Ovary (tissue), 9 donors: Measurements from ENCODE around the gene PYGL. TPM values are rescaled to one million over a fixed set of nuclear protein-coding genes. Genes with fewer than 3 reads are reported as not detected.
"Not testable (repeated sequence)": the region's sequence is repeated elsewhere in the genome, so short reads cannot be mapped to it uniquely, and the experiment has no call there.

Experiments used
- DNase-seq, 5 donors: peaks; one replicate each; pipeline ENCODE4 v3.0.0-alpha.2; 2019 to 2020
- H3K27ac ChIP-seq, 2 donors: fragments of 200-600 bp; one replicate each; pipeline versions ENCODE4 v1.5.1 to v1.8.0; 2019 to 2022
- H3K27me3 ChIP-seq: fragments of 200-600 bp; one replicate; pipeline ENCODE4 v1.8.0; 2022
- H3K36me3 ChIP-seq: fragments of 200-600 bp; sonication (generic); one replicate; pipeline ENCODE4 v1.5.1; 2019
- H3K4me1 ChIP-seq: one replicate; pipeline ENCODE4 v1.8.1; 2013; ENCODE audit warnings: mild to moderate bottlenecking, moderate library complexity; ENCODE audit not compliant: insufficient read depth
- H3K4me3 ChIP-seq: fragments of 200-600 bp; sonication (generic); one replicate; pipeline ENCODE4 v1.5.1; 2017
- H3K9me3 ChIP-seq, 2 donors: fragments of 200-600 bp in 1 of 2; sonication (generic) in 1 of 2; one replicate each; pipeline versions ENCODE4 v1.5.1 to v1.8.1; 2013 to 2019; ENCODE audit warnings: mild to moderate bottlenecking in 1 of 2, moderate library complexity in 1 of 2
- CTCF ChIP-seq, 3 donors: fragments of 450-650 bp in 2 of 3; fragments of 200-600 bp in 1 of 3; IDR thresholded peaks; one replicate each; pipeline versions ENCODE4 v1.5.1 to v1.8.0; 2016 to 2022; ENCODE audit warnings: antibody characterized with exemption in 3 of 3, mild to moderate bottlenecking in 1 of 3
- EP300 ChIP-seq: sonication (generic); formaldehyde crosslinking; IDR thresholded peaks from one replicate; pipeline ENCODE4 v1.6.1; 2017; ENCODE audit warnings: antibody characterized with exemption
- POLR2A ChIP-seq: fragments of 450-650 bp; IDR thresholded peaks from one replicate; pipeline ENCODE4 v1.6.1; 2017; ENCODE audit warnings: antibody characterized with exemption, mild to moderate bottlenecking, moderate library complexity
- WGBS, 3 donors: extraction: QIAGEN DNeasy Blood & Tissue Kit in 1 of 3; methylation state at CpG; one replicate each; pipeline versions ENCODE4 v1.1.5 to v1.1.7; 2013 to 2017; 5-methylcytosine and 5-hydroxymethylcytosine counted together
- intact Hi-C, 4 donors: fragments of 100-400 bp; cut with DNase I; formaldehyde crosslinking; loops; one replicate each; pipeline versions ENCODE4 v1.11.0 to v1.15.1; 2022 to 2023
- polyA plus RNA-seq, 2 donors: library from polyadenylated mRNA; stranded (reverse); fragments of 200-250 nt in 1 of 2; fragments of 350-450 nt in 1 of 2; fragmentation: Illumina TruSeq in 1 of 2; extraction: RNeasy Lipid Tissue Mini Kit (QIAGEN cat#74804) in 1 of 2; gene quantifications; one replicate each; pipeline ENCODE4 v1.2.3, GENCODE V29; 2013 to 2014
- total RNA-seq, 7 donors: library from RNA; depleted of rRNA in 2 of 7; stranded (reverse); fragments of >200 nt in 2 of 7; fragmentation: NEBNext Ultra II Directional in 3 of 7; extraction: Animal tissue kit (Norgen Biotek cat#: 25700) in 3 of 7; gene quantifications; one replicate each; pipeline versions ENCODE4 v1.1.0 to v1.2.4, GENCODE V29; 2016 to 2023
- donor health status: DM: no; HTN: no; CAD: no; lungs with moderate emphysema.
- donor health status: DM: no; HTN: no; CAD: no.
- donor health status: Bipolar disorder and iron deficiency.
- donor health status: DM: yes; HTN: yes; CAD: no.
- donor health status: DM: no; HTN: no; CAD: no.
- donor health status: DM: yes; HTN: yes; CAD: no.

The PYGL gene
- total and polyA plus RNA-seq, 9 donors: 19.6 to 53.7 (median 32.6) TPM

GRCh38 chr14:50922803-50923202 lies 21.5 kb downstream of the PYGL start:
- intact Hi-C loops: no loop called here
- Histone ChIP-seq H3K36me3 (no peaks in the 10 kb centered on the region), H3K4me3 (no peak overlapping the region), H3K4me1 (peaks cover 6% of the 10 kb centered on the region), H3K27me3 (no peaks in the 10 kb centered on the region), H3K27ac (no peak overlapping the region), H3K9me3 (no peaks in the 10 kb centered on the region)
- WGBS, 3 donors: 96 to 98% (median 98%) methylated on average over 2 of the region's 2 CpGs
- DNase-seq: no peak
- TF ChIP-seq EP300 (no peak), CTCF (IDR thresholded peaks at IDR 0.05) (no peak), POLR2A (no peak)

GRCh38 chr14:50920482-50921230 lies 23.6 kb downstream of the PYGL start:
- Histone ChIP-seq H3K36me3 (no peaks in the 10 kb centered on the region), H3K4me3 (no peak overlapping the region), H3K27ac (peak overlapping the region in 1 of 2 donors; percentile 28), H3K27me3 (no peaks in the 10 kb centered on the region), H3K4me1 (peaks cover 6% of the 10 kb centered on the region), H3K9me3 (no peaks in the 10 kb centered on the region)
- intact Hi-C loops: no loop called here
- 20 to 45% (median 22%) methylated on average over 9 of the region's 9 CpGs for WGBS, 3 donors
- no peak for TF ChIP-seq POLR2A
- no peak for TF ChIP-seq CTCF (IDR thresholded peaks at IDR 0.05)
- no peak for TF ChIP-seq EP300
- peak in 1 of 5 donors; percentile 14 for DNase-seq

GRCh38 chr14:50919524-50919923 lies 24.8 kb downstream of the PYGL start:
- H3K9me3 ChIP-seq, intact Hi-C loops, H3K4me3 ChIP-seq, H3K27ac ChIP-seq, DNase-seq, H3K4me1 ChIP-seq, H3K27me3 ChIP-seq, H3K36me3 ChIP-seq: not testable (repeated sequence)
- WGBS, 3 donors: 87 to 92% (median 88%) methylated on average over 5 of the region's 5 CpGs

- Histone ChIP-seq H3K4me1 (peaks cover 6% of the 10 kb centered on the region), H3K36me3 (no peaks in the 10 kb centered on the region), H3K9me3 (no peaks in the 10 kb centered on the region), H3K4me3 (no peak overlapping the region), H3K27ac (no peak overlapping the region), H3K27me3 (no peaks in the 10 kb centered on the region)
- no peak for DNase-seq
- TF ChIP-seq POLR2A: no peak
- TF ChIP-seq CTCF (IDR thresholded peaks at IDR 0.05): no peak
- no peak for TF ChIP-seq EP300
- 91 to 95% (median 92%) methylated on average over 6 of the region's 6 CpGs for WGBS, 3 donors
- intact Hi-C loops: no loop called here
These were observed 26.8 kb downstream of the PYGL start for GRCh38 chr14:50917449-50917848.
